ENCODE measurements around the gene NUP210.

The NUP210 gene

DNA sequence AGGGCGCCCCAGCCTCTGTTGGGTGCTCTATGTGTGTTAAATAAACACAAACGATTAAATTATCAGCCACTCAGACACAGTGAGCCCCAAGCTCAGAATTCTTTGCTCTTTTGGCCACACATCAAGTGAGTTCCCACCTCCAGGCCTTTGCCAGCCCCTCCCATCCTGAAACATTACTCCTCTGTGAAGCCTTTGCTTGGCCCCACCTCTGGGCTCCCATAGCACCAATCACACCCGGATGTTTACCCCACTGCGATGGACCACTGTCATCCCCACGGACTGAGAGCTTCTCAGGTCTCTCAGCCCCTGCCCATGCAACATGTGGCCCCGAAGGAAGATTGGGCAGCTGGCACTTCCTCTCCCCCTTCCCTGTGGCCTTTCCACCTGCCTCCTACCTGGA is 85.1 kb downstream of the NUP210 start:
- TF ChIP-seq, protein P1, sequence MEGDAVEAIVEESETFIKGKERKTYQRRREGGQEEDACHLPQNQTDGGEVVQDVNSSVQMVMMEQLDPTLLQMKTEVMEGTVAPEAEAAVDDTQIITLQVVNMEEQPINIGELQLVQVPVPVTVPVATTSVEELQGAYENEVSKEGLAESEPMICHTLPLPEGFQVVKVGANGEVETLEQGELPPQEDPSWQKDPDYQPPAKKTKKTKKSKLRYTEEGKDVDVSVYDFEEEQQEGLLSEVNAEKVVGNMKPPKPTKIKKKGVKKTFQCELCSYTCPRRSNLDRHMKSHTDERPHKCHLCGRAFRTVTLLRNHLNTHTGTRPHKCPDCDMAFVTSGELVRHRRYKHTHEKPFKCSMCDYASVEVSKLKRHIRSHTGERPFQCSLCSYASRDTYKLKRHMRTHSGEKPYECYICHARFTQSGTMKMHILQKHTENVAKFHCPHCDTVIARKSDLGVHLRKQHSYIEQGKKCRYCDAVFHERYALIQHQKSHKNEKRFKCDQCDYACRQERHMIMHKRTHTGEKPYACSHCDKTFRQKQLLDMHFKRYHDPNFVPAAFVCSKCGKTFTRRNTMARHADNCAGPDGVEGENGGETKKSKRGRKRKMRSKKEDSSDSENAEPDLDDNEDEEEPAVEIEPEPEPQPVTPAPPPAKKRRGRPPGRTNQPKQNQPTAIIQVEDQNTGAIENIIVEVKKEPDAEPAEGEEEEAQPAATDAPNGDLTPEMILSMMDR (IDR thresholded peaks at IDR 0.05; ENCODE audit: low read depth, low read length, missing control alignments) = no peak
- no peak overlapping the region for H3K4me3 ChIP-seq (ENCODE audit: low read depth, low read length)
- in situ Hi-C loops (cut with HindIII; ENCODE audit: low sequenced_read_pairs) = loop anchor here (5.0 kb wide), 1 partner anchor 43 kb away; no protein-coding TSS in a partner anchor
- no peak for DNase-seq (ENCODE audit: low read depth)

DNA sequence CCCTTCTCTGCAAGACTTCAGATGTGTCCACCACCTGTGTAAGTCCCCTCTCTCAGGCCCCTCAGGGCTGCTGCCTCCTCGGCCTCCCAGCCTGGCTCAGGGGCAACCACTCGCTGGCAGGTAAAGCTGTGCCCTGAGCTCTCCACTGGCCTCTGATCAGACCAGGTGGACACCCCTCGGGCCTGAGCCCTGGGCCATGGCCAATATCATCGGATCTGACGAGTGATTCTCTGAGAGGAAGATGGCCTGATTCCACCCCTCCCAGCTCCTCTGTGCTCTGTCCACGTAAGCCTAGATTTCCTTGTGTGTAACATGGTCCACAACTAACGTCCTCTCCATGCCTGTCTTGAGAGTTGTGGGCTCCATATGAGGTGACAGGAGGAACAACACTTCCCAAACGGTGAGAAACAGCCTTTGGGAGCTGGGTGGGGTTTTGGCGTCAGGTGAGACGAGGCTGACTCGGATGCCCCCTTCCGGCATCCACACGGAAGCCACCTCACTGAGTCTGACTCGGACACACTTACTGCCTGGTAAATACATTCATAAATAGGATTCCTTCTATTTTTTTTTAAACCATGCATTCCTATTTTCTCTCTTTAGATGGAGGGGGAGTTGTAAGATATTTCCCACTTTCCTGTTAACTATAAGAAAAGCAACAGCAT is 86.8 kb downstream of the NUP210 start:
- TF ChIP-seq, protein P1 (IDR thresholded peaks at IDR 0.05; ENCODE audit: low read depth, low read length, missing control alignments) = no peak
- no peak for DNase-seq (ENCODE audit: low read depth)
- H3K4me3 ChIP-seq (ENCODE audit: low read depth, low read length) = no peak overlapping the region
- in situ Hi-C loops (cut with HindIII; ENCODE audit: low sequenced_read_pairs) = no loop called here

DNA sequence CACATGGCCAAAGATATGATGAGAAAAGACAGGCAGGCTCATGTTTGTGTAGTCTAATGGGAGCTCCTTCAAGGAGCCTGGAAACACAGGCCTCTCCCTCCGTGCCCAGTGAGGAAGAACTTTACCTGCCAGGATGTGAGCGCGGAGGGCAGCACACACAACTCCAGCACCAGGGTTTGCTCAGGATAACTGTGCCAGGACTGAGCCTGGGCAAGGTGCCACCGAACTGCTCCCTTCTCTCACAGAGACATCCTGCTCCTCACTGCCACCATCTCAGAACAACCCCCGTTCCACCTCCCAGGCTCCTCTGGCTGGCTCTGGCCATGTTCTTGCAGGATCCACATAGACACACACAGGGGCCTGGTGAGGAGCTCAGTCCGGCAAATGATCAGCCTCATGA is 87.4 kb downstream of the NUP210 start:
- in situ Hi-C loops (cut with HindIII; ENCODE audit: low sequenced_read_pairs) = no loop called here
- DNase-seq (ENCODE audit: low read depth) = no peak
- no peak overlapping the region for H3K4me3 ChIP-seq (ENCODE audit: low read depth, low read length)
- TF ChIP-seq, protein P1 (IDR thresholded peaks at IDR 0.05; ENCODE audit: low read depth, low read length, missing control alignments) = no peak

DNA sequence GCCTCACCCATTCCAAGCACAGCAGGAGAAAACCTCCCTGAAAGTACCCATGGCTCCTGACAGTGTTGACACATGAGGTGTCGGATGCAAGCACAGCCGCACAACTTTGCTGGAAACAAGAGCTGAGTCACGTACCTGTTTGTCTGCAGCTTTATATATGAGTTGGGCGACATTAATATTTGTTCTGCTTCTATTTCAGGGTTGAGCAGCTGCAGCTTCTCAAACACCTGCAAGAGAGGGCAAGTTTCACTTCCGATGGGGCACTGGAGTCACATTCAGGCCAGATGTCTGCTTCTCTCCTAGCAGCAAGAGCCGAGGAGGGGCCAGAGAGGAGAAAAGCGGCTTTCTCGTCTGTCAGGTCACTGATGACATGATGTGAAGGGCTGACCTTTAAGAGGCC is 88.0 kb downstream of the NUP210 start:
- no peak for DNase-seq (ENCODE audit: low read depth)
- TF ChIP-seq, protein P1 (IDR thresholded peaks at IDR 0.05; ENCODE audit: low read depth, low read length, missing control alignments) = no peak
- H3K4me3 ChIP-seq (ENCODE audit: low read depth, low read length) = no peak overlapping the region
- in situ Hi-C loops (cut with HindIII; ENCODE audit: low sequenced_read_pairs) = no loop called here

DNA sequence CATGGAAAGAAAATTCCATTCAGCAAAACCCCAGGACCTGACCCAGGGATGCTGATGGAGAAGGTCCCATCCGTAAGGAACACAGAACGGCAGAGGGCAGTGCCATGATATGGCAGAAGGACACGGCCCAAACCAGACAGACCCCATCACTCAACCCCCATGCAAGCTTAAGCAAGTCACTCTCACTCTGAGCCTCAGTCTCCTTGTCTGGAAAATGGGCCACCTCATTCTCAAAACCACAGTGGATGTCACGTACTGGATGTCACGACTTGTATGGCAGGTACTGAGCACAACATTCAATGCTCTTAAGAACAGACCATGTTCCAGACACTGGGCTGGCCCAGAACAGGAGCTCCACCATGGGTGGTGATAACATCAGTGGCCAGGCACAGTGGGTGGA is 90.4 kb downstream of the NUP210 start:
- DNase-seq (ENCODE audit: low read depth) = no peak
- H3K4me3 ChIP-seq (ENCODE audit: low read depth, low read length) = no peak overlapping the region
- TF ChIP-seq, protein P1 (IDR thresholded peaks at IDR 0.05; ENCODE audit: low read depth, low read length, missing control alignments) = no peak
- in situ Hi-C loops (cut with HindIII; ENCODE audit: low sequenced_read_pairs) = no loop called here

DNA sequence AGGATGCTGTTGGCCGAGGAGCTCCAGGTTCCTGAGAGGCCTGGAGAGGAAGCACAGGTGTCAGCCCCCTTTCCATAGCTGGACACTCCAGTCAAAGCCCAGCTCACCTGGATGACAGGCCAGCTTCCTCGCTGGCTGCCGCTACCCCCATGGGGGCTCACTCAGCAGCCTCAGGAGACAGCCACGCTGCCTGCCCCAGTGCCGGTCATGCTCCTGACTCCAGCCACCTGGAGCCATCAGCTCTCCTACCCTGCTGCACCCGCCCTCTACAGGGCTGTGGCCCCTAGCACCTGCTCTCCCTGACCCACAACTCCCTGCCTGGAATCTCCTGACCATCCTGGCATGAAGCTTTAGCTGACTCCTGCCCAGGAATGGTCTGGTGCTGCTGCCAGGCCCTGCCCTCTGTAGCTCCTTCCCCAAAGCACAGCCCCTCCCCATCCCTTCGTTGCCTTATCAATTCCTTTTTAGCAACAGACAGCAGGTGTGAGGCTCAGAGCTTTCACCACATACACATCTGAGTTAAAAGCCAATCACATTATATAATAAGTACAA is 94.2 kb downstream of the NUP210 start:
- H3K4me3 ChIP-seq (ENCODE audit: low read depth, low read length) = no peak overlapping the region
- TF ChIP-seq, protein P1 (IDR thresholded peaks at IDR 0.05; ENCODE audit: low read depth, low read length, missing control alignments) = no peak
- in situ Hi-C loops (cut with HindIII; ENCODE audit: low sequenced_read_pairs) = no loop called here
- no peak for DNase-seq (ENCODE audit: low read depth)
